GM12801 (cell line): ENCODE data around the gene RBM15.

Source experiments
- CTCF ChIP-seq: IDR thresholded peaks from one replicate; pipeline ENCODE4 v1.5.1; 2011; ENCODE audit warnings: control low read depth; ENCODE audit not compliant: insufficient read length; ENCODE audit errors: extremely low read depth

The RBM15 gene

GRCh38 chr1:110310300-110310699, 28.9 kb upstream of the RBM15 start:
- no peak for TF ChIP-seq CTCF

GRCh38 chr1:110312188-110313121, 26.7 kb upstream of the RBM15 start:
- peak; percentile 60 for TF ChIP-seq CTCF

DNA sequence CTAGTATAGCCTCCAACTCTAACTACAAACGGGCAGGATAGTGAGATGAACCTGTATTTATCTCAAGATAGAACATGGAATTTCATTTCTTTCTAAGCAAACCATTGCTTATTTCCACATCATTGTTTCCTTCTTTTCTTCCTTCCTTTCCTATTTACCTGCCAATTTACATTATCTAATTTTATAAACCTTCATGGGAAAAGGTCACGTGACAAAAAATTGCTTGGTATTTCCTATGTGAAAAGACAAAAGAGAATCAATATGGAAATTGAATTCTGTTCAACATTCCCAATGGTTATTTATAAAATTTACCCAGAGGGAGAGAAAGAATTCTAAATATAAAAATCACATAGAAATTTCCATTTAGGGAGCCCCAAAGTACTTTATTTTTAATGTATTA, 22.4 kb upstream of the RBM15 start:
- no peak for TF ChIP-seq CTCF

- no peak for TF ChIP-seq CTCF
These were observed 21.1 kb upstream of the RBM15 start for GRCh38 chr1:110318046-110318445.

DNA sequence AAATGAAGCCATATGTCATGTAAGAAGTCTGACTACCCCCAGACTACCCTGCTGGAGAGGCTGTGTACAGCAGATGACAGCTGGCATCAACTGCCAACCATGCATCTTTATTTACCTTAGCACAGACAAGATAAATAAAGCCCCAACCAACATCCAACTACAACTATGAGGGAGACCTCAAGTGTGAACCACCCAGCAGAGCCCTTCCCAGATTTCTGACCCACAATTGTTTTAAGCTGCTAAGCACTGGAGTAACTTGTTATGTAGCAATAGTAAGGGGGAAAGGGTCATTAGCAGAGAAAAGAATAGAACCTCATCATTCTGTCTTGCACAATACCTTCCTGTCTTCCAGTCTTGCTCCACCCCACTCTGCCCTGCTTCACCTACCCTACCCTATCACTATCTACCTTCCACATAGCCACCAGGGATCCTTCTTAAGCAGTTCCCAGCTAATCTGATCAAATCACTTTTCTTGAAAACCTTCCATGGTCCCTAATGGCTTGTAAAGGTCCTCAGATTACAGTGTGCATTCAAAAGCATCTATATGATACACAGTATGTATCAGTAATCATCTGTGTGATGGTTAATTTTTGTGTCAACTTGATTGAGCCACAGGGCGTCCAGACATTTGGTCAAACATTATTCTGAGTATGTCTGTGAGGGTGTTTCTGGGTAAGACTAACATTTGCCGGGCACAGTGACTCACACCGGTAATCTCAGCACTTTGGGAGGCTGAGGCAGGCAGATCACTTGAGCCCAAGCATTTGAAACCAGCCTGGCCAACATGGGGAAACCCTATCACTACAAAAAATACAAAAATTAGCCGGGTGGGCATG, 19.6 kb upstream of the RBM15 start:
- no peak for TF ChIP-seq CTCF

DNA sequence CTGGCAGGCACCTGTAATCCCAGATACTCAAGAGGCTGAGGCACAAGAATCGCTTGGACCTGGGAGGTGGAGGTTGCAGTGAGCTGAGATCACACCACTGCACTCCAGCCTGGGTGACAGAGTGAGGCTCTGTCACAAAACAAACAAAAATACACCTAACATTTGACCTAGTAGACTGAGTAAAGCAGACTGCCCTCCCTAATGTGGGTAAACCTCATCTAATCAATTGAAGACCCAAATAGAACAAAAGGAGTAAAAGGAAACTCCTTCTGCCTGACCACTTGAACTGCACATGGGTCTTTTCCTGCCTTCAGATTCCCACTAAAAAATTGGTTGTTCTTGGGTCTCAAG, 19.0 kb upstream of the RBM15 start:
- TF ChIP-seq CTCF = no peak

DNA sequence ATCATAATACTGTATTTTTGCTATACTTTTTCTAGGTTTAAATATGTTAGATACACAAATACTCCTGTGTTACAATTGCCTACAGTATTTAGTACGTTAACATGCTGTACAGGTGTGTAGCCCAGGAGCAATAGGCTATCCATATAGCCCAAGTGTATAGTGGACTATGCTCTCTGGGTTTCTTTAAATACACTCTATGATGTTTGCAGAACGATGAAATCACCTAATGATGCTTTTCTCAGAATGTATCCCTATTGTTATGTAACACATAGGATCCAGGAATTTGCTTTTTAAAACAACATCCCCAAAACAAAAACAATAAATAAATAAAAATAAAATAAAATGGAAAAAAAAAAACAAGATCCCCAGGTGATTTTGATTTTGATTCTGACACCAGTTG, 18.1 kb upstream of the RBM15 start:
- TF ChIP-seq CTCF = no peak
